Muscle layer of duodenum (tissue), 2 donors: ENCODE results near the gene ARHGAP11A.
"Not testable (repeated sequence)": the region's sequence is repeated elsewhere in the genome, so short reads cannot be mapped to it uniquely, and the experiment has no call there.

Experiments
- H3K27ac ChIP-seq: one replicate; pipeline ENCODE4 v1.7.0; 2013; ENCODE audit warnings: mild to moderate bottlenecking, low read length
- H3K27me3 ChIP-seq: one replicate; pipeline ENCODE4 v1.7.0; 2013; ENCODE audit warnings: low read depth, mild to moderate bottlenecking, control low read depth, low read length
- H3K36me3 ChIP-seq, 2 donors: one replicate each; pipeline ENCODE4 v1.7.0; 2013; ENCODE audit warnings: low read length in 2 of 2, control low read depth in 1 of 2, mild to moderate bottlenecking in 1 of 2; ENCODE audit not compliant: insufficient read depth in 2 of 2, control insufficient read depth in 1 of 2
- H3K4me1 ChIP-seq, 2 donors: one replicate each; pipeline ENCODE4 v1.7.0; 2013; ENCODE audit warnings: low read length in 2 of 2, mild to moderate bottlenecking in 2 of 2, control low read depth in 1 of 2, moderate library complexity in 1 of 2; ENCODE audit not compliant: insufficient read depth in 2 of 2, control insufficient read depth in 1 of 2
- H3K4me3 ChIP-seq, 2 donors: one replicate each; pipeline ENCODE4 v1.7.0; 2013; ENCODE audit warnings: low read length in 2 of 2, low read depth in 1 of 2, mild to moderate bottlenecking in 1 of 2
- H3K9me3 ChIP-seq, 2 donors: one replicate each; pipeline ENCODE4 v1.7.0; 2013; ENCODE audit warnings: low read length in 2 of 2, control low read depth in 1 of 2, mild to moderate bottlenecking in 1 of 2; ENCODE audit not compliant: control insufficient read depth in 1 of 2
- donor health status: healthy.

The ARHGAP11A gene, protein sequence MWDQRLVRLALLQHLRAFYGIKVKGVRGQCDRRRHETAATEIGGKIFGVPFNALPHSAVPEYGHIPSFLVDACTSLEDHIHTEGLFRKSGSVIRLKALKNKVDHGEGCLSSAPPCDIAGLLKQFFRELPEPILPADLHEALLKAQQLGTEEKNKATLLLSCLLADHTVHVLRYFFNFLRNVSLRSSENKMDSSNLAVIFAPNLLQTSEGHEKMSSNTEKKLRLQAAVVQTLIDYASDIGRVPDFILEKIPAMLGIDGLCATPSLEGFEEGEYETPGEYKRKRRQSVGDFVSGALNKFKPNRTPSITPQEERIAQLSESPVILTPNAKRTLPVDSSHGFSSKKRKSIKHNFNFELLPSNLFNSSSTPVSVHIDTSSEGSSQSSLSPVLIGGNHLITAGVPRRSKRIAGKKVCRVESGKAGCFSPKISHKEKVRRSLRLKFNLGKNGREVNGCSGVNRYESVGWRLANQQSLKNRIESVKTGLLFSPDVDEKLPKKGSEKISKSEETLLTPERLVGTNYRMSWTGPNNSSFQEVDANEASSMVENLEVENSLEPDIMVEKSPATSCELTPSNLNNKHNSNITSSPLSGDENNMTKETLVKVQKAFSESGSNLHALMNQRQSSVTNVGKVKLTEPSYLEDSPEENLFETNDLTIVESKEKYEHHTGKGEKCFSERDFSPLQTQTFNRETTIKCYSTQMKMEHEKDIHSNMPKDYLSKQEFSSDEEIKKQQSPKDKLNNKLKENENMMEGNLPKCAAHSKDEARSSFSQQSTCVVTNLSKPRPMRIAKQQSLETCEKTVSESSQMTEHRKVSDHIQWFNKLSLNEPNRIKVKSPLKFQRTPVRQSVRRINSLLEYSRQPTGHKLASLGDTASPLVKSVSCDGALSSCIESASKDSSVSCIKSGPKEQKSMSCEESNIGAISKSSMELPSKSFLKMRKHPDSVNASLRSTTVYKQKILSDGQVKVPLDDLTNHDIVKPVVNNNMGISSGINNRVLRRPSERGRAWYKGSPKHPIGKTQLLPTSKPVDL

DNA sequence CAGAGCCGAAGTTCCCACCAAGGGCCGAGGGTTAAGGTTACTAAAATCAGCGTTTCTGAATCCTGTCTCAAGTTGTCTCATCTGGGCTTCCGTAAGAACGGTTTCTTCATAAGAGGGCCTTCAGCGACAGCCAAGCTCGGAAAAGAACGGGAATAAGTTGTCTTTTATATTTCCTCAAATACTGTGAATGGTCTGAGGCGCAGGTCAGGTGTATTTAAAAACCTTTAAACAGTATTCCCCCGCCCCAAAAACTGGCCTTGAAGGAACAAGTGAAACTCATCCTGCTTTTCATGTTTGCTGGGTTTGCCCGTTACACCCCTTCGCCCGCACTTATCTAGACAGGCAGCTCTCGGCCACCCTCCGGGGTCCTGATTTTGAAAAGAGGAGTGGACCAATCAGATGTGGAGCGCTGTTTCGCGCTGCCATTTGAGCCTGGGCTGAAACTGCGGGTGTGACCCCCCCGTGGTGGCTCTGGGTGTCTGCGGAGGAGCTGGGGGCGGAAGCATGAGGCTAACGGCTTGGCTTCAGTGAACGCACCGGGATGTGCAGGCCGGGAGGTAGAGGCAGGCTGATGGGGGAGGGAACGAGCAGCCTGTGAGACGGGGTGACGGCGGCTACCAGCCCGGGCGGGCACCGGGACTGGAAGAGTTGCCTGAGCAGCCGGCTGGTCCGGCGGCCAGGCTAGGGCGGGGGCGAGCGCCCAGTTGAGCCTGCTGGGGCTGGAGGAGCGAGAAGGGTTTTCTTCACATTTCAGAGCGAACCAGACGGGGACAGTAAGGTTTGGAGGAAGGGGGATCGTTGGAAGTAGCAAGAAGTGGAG is at the start of gene ARHGAP11A:
ARHGAP11A (plus strand) TSS at position 454 of the 820 bp plus-strand sequence. CDS start 708 bp downstream, outside the sequence.
- H3K9me3 ChIP-seq, H3K4me1 ChIP-seq, H3K27me3 ChIP-seq, H3K36me3 ChIP-seq: not testable (repeated sequence)
- H3K4me3 ChIP-seq = peak within 1 kb of the TSS; percentile 64 to 66
- H3K27ac ChIP-seq = peak within 1 kb of the TSS; percentile 75

DNA sequence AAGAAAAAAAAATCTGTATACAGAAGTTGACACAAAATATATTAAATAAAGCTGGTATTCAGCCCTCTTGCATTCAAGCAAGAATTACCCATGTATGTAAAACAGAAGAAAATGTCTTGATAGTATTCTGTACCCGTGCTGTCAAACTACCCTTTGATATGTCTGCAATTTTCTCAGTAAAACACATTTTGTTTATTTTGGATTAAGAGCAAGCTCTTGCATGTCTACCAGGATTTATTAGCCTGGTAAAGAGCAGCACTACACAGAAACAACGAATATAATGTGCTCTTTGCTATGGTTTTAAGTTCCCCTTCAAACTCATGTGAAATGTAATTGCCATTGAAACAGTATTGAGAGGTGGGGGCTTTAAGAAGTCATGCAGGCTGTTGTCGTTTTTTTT is 46.3 kb upstream of the ARHGAP11A start:
- H3K36me3 ChIP-seq, H3K9me3 ChIP-seq, H3K4me1 ChIP-seq, H3K27ac ChIP-seq, H3K4me3 ChIP-seq, H3K27me3 ChIP-seq: not testable (repeated sequence)

DNA sequence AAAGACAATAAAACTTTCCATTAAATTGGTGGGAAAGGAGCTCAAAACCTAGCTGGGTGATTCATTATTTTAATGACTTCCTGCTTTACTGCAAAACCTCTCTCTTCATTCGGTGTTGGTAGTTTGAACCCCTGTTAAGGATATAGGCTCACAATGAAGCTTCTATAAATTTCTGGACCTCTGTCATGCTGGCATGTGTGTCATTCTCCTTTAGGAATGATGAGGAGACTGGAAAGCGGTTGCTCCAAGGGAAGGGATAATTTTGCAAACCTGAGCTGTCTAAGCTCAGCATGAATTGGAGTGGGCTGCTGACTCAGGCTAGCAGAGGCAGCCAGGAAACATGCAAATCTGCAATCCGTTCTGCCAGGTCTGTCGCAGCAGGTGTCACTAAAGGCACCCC is 36.8 kb upstream of the ARHGAP11A start:
- H3K27ac ChIP-seq, H3K4me1 ChIP-seq, H3K9me3 ChIP-seq, H3K36me3 ChIP-seq, H3K4me3 ChIP-seq, H3K27me3 ChIP-seq: not testable (repeated sequence)

DNA sequence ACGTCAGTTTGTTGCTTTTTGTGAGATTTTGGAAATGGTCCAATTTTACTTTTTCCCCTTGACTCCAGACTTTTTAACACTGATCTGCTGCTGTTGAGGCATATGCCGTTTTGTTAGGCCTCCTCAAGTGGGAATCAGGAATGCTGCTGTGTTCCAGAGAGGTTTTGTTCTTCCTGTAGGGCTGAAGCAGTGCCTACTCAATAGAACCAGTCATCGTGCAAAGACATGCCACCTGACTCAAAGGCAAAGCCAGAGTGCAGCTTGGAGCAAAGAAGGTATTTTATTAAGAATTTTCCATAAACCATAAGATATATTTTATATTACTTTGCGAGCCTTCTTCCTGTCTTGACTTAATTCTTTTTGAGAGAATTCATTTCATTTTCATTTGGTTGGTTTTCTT is 29.5 kb upstream of the ARHGAP11A start:
- H3K9me3 ChIP-seq, H3K36me3 ChIP-seq, H3K4me1 ChIP-seq, H3K4me3 ChIP-seq, H3K27ac ChIP-seq, H3K27me3 ChIP-seq: not testable (repeated sequence)

DNA sequence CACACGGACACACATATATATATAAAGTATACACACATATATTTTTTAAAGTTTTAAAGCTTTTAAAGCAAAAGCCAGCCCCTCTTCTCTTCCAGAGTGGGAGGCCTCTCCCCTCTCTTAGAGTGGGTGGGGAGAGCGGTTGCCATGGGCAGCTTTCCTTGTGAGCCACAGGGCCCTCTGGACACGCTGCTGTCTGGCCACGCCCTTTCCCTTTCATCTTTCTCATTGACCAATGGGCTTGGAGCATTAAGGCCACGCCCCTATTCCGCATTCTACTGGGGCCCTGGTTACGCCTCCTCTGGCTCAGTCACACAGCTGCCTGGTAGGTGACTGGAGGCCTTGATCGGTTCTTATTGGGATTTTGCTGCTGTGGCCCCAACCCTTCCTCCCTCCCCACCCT is 22.2 kb upstream of the ARHGAP11A start, which contains the start of gene GOLGA8N:
GOLGA8N (plus strand) TSS at position 306 of the 400 bp plus-strand sequence.
- H3K27ac ChIP-seq, H3K4me3 ChIP-seq, H3K4me1 ChIP-seq, H3K27me3 ChIP-seq, H3K9me3 ChIP-seq, H3K36me3 ChIP-seq: not testable (repeated sequence)

DNA sequence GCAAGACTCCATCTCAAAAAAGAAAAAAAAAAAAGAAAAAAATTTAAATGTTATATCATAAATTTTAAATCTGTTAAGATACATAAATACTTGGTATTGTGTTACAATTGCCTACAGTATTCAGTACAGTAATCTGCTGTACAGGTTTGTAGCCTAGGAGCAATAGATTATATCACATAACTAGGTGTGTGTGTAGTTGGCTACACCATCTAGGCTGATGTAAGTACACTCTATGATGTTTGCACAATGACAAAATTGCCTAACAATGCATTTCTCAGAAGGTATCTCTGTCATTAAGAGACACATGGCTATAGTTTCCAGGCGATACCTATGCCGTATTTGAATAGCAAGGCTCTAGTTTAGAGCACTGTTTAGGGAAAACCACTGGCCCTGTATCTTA is 5.8 kb upstream of the ARHGAP11A start:
- not testable (repeated sequence) for H3K4me3 ChIP-seq, H3K27ac ChIP-seq, H3K27me3 ChIP-seq, H3K9me3 ChIP-seq, H3K36me3 ChIP-seq, H3K4me1 ChIP-seq

DNA sequence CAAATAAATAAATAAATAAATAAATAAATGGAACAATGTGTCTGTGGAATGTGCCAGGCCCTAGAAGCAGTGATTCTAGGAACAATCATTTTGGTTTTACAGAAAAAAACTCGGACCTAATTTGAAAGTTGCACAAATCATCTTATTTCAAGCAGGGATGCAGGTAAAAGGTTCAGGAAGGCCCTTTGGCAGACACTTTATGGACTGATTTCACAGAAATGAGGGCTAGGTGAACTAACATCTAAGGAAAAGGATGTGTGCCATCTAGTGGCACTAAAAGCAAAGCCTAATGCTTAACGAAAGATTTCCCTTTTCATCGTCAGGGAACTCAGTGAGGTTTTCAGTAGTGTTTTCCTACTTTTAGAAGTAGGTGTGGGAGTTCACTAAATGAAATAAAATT is 4.6 kb upstream of the ARHGAP11A start:
- H3K4me3 ChIP-seq, H3K9me3 ChIP-seq, H3K27ac ChIP-seq, H3K36me3 ChIP-seq, H3K27me3 ChIP-seq, H3K4me1 ChIP-seq: not testable (repeated sequence)

DNA sequence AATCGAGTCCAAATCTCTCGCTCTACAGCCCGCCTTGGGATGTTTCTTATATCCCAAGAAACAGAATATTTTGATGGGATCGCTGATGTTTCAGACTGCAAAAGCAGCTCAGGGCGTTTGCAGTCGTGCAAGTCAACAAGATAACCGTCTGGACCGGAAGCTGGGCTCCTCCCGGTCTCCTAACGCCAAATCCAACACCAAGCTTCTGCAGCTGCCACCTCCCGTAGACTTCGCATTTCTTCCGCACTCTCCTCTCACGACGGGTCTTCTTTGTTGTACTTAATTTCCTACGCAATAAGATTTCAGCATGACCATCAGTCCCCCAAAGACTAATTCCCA is 623 bp upstream of the ARHGAP11A start:
- H3K4me1 ChIP-seq, H3K36me3 ChIP-seq, H3K9me3 ChIP-seq, H3K27me3 ChIP-seq: not testable (repeated sequence)
- H3K4me3 ChIP-seq = peak overlapping the region; percentile 64 to 66
- peak overlapping the region; percentile 75 for H3K27ac ChIP-seq

DNA sequence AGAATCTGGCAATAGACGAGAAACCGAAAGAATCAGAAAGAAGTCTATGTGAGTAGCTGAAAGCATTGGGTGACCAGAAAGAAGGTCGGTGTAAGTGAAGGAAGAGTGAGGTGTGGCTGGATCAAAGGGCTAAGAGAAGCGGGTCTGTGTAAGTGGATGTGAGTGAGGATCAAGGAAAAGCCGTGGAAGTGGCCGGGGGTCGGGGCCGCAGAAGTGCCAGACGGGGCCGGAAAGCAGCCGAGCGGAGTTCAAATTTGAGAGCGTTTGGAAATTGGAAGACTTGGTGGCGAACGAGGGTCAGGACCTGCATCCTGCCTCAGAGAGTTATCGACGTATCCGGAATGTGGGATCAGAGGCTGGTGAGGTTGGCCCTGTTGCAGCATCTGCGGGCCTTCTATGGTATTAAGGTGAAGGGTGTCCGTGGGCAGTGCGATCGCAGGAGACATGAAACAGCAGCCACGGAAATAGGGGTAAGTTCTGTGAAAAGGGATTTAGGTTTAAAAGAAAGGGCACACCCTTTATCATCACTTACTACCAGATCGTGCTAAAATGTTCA is 645 bp downstream of the ARHGAP11A start:
- H3K9me3 ChIP-seq, H3K27ac ChIP-seq, H3K36me3 ChIP-seq, H3K4me1 ChIP-seq, H3K27me3 ChIP-seq: not testable (repeated sequence)
- peak overlapping the region; percentile 55 to 66 for H3K4me3 ChIP-seq

DNA sequence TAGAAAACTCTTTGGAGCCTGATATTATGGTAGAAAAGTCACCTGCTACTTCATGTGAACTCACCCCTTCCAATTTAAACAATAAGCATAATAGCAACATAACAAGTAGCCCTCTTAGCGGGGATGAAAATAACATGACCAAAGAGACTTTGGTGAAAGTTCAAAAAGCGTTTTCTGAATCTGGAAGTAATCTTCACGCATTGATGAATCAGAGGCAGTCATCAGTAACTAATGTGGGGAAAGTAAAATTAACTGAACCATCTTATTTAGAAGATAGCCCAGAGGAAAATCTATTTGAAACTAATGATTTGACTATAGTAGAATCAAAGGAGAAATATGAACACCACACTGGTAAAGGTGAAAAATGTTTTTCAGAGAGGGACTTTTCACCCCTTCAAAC is 21.1 kb downstream of the ARHGAP11A start:
- H3K4me3 ChIP-seq = no peak overlapping the region
- no peak overlapping the region for H3K27ac ChIP-seq
- no peaks in the 10 kb centered on the region for H3K9me3 ChIP-seq
- no peaks in the 10 kb centered on the region for H3K4me1 ChIP-seq
- peaks cover 3% of the 10 kb centered on the region for H3K27me3 ChIP-seq
- H3K36me3 ChIP-seq = peaks cover 0 to 5% of the 10 kb centered on the region in 2 donors
